ENCODE measurements around the gene SRSF5. TPM values are rescaled to one million over a fixed set of nuclear protein-coding genes. Genes with fewer than 3 reads are reported as not detected.
"Not testable (repeated sequence)": the region's sequence is repeated elsewhere in the genome, so short reads cannot be mapped to it uniquely, and the experiment has no call there.

The SRSF5 gene
- 247 TPM for polyA plus RNA-seq (ENCODE audit: insufficient read length)

DNA sequence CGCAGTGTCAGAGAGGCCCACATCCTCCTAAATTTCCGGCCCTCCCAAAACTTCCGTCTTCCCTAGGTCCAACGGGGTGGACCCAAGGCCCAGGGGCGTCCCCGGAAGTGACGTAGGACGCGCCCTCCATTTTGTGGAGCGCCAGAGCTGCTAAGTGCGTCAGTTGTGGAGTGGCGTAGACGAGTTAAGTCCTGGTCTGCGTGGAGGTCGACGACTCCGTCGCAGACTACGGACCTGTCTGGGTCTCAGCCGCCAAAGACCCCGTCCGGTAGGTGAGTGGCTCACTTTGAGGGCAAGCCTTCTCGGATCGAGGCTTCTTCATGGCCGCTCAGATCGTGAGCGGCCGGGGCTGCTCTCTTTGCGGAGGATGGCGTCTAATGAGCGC, at the start of gene SRSF5:
Gene SRSF5, plus strand, starts transcription at position 159 of the 385 bp plus-strand sequence. CDS start 1,015 bp downstream, outside the sequence.
- DNase-seq: peak; percentile 99

GRCh38 chr14:69718614-69719013, 48.3 kb upstream of the SRSF5 start:
- not testable (repeated sequence) for DNase-seq

- DNase-seq: no peak
Observed at GRCh38 chr14:69719501-69719951, 47.4 kb upstream of the SRSF5 start.

GRCh38 chr14:69720912-69721311, 46.0 kb upstream of the SRSF5 start:
- no peak for DNase-seq

DNA sequence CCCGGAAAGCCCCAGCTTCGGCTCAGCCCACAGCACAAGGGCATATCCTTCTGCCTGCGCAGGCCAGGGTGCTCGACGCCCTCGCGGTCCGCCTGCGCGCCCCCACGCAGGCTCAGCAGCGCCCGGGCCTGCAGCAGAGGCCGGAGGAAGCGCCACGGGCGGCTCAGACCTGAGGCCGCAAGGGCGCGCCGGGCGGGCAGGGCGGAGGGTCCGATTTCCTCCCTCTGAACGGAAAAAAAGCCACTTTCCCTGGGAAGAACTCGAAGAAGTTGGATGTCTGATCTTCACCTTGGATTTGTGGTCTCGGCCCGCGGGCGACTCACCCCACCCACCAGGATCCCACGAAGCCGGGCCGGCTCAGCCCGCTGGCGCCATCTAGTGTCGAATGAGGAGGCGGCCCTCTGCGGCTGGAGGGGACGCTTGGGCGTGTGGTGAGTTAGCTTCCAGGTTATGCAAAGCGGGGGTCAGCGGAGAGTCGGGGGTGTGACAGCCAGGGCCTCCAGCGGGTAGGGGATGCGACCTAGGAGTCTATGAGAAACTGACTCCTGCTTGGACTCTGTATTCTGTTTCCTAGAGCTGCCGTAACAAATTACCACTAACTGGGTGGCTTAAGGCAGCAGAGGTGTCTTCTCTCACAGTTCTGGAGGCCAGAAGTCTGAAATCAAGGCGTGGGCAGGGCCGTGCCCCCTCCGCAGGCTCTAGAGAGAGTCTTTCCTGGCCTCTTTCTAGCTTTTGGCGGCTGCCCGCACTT, 40.0 kb upstream of the SRSF5 start:
- DNase-seq: peak; percentile 82

- DNase-seq: no peak
Observed at GRCh38 chr14:69727860-69728259, 39.1 kb upstream of the SRSF5 start.

GRCh38 chr14:69731919-69732598, 34.9 kb upstream of the SRSF5 start:
- not testable (repeated sequence) for DNase-seq

DNA sequence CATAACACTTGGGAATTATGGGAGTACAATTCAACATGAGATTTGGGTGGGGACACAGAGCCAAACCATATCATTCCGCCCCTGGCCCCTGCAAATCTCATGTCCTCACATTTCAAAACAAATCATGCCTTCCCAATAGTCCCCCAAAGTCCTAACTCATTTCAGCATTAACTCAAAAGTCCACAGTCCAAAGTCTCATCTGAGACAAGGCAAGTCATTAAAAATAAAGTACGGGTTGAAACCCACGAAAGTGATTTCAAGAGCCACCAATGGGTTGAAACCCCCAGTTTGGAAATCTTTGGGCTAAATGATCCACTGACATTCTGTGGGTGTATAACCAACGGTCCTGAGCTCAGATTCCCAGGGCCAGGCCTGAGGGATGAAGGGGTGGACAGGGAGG, 30.5 kb upstream of the SRSF5 start:
- not testable (repeated sequence) for DNase-seq

DNA sequence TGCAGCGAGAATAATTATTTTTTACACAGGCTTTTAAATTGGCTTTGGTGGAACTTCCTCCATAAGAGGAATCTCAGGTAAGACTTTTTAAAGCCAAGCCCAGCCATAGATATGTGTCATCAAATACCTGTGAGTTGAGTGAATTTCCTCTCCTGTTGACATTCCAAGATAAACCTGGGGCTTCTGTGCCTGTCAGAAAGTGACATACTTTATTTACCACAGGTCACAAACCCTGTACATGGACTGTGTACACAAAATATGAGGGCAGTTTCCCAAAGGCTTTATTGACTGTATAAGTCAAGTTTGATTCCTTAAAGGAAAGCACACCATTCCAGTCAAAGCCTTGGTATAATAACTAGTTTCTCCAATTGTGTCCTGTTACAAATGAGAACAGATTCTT, 25.9 kb upstream of the SRSF5 start:
- DNase-seq: no peak

DNA sequence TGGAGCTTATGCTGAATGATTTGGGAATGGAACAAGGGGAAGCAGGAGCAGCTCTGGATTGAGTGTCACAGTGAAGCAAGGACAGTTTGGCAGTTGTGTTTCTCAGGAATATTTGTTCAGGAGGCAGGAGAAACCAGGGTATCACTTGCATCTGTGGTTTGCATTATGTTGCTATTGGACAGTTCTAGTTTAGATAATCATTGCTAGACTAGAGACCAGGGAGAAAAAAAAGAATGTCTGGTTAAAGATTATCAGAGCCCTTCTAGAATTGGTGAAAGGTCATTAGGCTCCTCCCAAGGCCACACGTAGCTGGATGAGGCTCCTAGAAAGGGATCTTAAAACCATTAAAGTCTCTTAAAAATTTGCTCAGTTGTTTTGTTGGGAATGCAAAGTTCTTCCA, 17.0 kb upstream of the SRSF5 start:
- DNase-seq: no peak

GRCh38 chr14:69750495-69750894, 16.4 kb upstream of the SRSF5 start:
- DNase-seq: no peak

DNA sequence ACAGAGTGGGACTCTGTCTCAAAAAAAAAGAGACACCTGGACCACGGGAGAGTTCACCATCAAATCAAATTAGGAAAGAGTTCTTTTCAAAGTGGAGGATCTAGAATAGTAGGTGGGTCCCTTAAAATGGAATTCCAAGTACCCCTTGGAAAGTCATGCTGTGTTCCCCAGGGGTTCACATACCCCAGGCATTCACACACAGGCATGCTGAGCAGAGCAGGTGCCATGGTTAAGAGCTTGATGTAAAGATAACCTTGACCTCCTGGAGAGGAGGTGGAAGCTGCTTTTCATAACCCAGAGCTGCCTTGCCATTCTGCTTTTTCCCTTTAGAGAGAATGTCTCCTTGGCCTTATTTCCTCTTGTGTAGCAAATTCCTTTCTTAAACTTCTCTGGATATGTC, 14.2 kb upstream of the SRSF5 start:
- no peak for DNase-seq

DNA sequence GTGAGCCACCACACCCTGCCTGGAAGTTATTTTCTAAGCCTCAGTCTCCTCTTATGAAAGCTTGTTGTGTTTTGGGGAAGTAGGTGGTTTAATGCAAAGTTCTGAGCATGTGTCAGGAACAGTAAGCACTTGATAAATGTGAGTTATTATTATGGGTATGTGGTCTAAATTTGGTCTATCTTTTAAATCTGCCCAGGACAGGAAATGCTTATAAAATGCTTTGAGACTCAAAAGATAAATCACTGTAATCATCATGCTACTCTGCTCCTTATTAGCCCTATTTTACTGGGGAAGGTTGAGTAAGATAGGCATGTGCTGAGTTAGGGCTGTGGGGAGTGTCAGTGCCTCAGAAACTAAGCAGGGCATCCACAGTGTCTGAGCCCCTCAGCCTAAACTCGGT, 13.1 kb upstream of the SRSF5 start:
- DNase-seq: no peak

- DNase-seq: no peak
Observed at GRCh38 chr14:69754487-69754886, 12.5 kb upstream of the SRSF5 start.

GRCh38 chr14:69755296-69755695, 11.6 kb upstream of the SRSF5 start:
- DNase-seq: no peak

DNA sequence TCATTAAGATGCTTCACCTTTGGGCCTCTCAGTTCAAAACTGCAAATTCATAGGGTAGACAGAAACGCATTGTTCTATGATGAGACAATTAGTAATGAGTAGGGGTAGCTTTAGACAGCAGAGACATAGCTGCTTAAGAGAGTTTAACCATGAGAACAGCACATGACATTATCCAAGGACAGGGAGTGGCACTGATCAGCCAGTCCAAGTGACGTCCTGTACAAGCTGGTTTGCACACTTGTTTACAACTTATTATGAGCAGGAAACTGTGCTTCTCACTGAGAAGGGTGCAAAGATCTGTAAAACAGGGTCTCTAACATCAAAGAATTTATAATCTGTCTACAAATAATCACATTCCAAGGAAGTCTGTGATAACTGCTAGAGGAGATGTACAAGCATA, 11.2 kb upstream of the SRSF5 start:
- DNase-seq: no peak

GRCh38 chr14:69756298-69756697, 10.6 kb upstream of the SRSF5 start:
- DNase-seq: no peak

DNA sequence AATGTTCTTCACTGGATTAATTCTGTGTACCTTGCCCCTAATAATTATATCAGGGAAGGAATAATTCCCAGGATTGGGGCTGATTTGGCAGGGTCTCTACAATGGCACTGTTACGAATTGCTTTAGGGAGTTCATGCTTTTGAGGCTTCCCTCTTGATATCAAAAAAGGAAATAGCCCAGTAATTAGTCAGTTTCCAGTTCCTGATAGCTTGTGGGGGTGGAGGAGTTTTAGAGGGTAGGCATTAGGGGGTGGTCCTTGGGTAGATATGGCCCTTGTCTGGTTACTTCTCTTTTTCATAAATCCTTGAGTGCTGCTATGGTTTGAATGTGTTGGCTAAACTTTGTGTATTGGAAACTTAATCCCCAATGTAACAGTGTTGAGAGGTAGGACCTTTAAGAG, 6.1 kb upstream of the SRSF5 start:
- no peak for DNase-seq

DNA sequence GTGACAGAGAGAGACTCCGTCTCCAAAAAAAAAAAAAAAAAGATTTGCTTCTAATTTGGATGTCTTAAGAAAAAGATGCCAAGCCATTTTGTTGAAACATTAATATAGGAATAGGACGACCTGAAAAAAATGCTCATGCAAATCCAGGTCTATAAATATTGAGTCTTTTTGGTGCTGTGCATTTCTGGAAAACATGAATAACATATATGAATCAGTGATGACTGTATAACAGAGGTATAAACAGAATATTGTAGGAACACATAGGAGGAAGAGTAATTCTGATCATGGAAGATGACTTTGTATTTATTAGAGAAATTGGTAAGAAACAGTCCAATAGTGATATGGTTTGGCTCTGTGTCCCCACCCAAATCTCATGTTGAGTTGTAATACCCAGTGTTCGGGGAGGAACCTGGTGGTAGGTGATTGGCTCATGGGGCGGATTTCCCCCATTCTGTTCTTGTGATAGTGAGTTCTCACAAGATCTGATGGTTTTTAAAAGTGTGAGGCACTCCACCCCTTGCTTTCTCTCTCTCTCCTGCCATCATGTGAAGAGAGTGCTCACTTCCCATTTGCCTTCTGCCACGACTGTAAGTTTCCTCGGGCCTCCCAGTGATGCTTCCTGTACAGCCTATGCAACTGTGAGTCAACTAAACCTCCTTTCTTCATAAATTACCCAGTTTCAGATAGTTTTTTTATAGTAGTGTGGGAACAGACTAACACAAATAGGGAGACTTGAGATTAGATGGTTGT, 3.0 kb upstream of the SRSF5 start:
- DNase-seq: no peak

DNA sequence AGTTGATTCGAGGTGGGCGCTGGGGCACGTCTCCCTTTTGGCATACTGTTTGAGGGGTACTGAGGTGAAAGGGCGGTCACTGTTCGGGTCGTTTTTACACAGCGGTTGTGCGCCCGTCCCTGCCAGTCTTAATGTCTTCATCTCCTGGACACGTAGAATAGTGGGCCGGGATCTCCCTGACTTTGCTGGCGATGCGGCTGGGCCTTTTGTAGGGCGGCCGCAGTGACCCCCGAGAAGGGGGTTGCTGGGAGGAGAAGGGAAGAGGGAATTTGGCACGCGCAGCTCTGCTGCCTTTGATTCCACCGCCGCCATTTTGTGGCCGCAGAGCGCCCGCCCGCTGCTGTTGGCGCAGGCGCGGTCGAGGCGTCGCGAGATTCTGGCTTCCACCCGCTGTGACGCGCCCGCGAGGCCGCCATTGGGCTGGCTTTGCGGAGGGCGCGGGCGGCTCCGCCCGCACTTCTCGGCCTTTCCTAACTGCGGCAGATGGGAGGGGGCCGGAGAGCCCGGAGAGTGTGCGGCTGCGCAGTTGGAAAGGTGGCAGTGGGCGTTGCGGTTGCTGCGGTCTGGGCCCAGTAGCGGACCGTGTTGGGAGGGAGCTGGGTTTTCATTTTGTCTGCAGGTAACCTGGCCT, 542 bp downstream of the SRSF5 start:
- peak; percentile 95 for DNase-seq

GRCh38 chr14:69768873-69769272, 1.9 kb downstream of the SRSF5 start:
- no peak for DNase-seq

DNA sequence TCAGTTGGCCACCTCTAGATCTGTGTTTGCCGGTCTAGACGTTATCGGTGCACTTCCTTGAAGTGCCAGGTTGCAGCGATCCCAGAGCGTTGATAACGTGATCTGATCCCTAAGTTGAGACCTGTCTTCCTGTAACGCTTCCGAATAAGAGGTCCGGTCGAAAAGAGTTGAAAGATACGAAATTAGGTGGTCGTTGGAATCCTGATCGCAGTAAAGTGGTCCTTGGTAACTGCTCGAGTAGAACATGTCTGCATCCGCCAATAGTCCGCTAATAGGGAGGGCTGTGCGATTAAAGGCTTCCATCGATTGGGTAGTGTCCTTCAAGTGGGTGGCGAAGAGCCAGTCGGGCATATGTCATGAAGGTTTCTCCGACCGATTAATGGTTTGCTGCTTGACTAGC, 2.7 kb downstream of the SRSF5 start:
- no peak for DNase-seq

GRCh38 chr14:69770559-69770958, 3.6 kb downstream of the SRSF5 start:
- no peak for DNase-seq

Measured in hindlimb muscle (tissue), 1 donor.